Kidney epithelial cell (primary cell): ENCODE data around the gene VWA7. TPM values are rescaled to one million over a fixed set of nuclear protein-coding genes. Genes with fewer than 3 reads are reported as not detected.

Experiments
- DNase-seq: peaks from one replicate; pipeline ENCODE4 v3.0.0-alpha.2; 2010; ENCODE audit warnings: low read depth
- H3K27me3 ChIP-seq: 2 replicates; pipeline ENCODE4 v1.6.0; 2011; ENCODE audit warnings: low read length; ENCODE audit not compliant: control insufficient read depth, insufficient read depth
- H3K36me3 ChIP-seq: 2 replicates; pipeline ENCODE4 v1.5.1; 2011; ENCODE audit warnings: low read length; ENCODE audit not compliant: control insufficient read depth, insufficient read depth
- H3K4me3 ChIP-seq: 2 replicates; pipeline ENCODE4 v1.5.1; 2011; ENCODE audit warnings: low read depth, mild to moderate bottlenecking, control low read depth, low read length
- total RNA-seq: library from RNA; depleted of rRNA; stranded (reverse); fragments of >200 nt; gene quantifications from 2 replicates; pipeline ENCODE4 v1.2.3, GENCODE V29; 2015
- TF ChIP-seq, protein P1 (sequence below): IDR thresholded peaks from 2 replicates; pipeline ENCODE4 v1.5.1; 2011; ENCODE audit warnings: mild to moderate bottlenecking, moderate library complexity, low read length, control low read depth, inconsistent platforms; ENCODE audit not compliant: insufficient read depth, poor library complexity, severe bottlenecking

VWA7 gene
- total RNA-seq, 1 donor from 2014 or later = 3.1 TPM

DNA sequence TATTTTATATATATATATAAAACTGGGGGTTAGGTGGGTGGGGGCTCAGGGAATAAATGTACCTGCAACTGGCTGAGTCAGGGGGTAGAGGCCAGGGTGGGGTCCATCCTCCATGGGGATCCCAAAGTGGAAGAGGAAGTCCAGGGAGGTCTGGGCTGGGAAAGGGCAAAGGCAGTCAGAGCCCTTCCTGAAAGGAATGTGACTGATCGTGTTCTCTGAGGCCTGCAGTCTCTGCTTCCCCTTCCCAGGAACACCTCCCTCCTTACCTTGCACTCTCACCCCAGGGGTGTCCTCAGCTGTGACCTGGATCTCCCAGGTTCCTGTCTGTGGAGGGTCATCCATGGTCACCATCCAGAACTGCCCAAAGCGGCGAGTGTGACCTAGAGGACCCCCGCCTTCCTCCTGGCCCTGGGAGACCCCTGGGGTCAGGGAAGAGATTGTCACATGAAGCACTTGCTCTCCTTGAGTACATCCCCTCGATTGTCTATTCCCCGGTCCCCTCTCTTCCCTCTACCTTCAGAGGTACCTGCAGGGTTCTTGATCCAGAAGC is 10.0 kb downstream of the VWA7 start:
- Histone ChIP-seq H3K27me3 (no peaks in the 10 kb centered on the region), H3K4me3 (no peak overlapping the region), H3K36me3 (no peaks in the 10 kb centered on the region)
- TF ChIP-seq, protein P1, sequence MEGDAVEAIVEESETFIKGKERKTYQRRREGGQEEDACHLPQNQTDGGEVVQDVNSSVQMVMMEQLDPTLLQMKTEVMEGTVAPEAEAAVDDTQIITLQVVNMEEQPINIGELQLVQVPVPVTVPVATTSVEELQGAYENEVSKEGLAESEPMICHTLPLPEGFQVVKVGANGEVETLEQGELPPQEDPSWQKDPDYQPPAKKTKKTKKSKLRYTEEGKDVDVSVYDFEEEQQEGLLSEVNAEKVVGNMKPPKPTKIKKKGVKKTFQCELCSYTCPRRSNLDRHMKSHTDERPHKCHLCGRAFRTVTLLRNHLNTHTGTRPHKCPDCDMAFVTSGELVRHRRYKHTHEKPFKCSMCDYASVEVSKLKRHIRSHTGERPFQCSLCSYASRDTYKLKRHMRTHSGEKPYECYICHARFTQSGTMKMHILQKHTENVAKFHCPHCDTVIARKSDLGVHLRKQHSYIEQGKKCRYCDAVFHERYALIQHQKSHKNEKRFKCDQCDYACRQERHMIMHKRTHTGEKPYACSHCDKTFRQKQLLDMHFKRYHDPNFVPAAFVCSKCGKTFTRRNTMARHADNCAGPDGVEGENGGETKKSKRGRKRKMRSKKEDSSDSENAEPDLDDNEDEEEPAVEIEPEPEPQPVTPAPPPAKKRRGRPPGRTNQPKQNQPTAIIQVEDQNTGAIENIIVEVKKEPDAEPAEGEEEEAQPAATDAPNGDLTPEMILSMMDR = no peak
- no peak for DNase-seq

DNA sequence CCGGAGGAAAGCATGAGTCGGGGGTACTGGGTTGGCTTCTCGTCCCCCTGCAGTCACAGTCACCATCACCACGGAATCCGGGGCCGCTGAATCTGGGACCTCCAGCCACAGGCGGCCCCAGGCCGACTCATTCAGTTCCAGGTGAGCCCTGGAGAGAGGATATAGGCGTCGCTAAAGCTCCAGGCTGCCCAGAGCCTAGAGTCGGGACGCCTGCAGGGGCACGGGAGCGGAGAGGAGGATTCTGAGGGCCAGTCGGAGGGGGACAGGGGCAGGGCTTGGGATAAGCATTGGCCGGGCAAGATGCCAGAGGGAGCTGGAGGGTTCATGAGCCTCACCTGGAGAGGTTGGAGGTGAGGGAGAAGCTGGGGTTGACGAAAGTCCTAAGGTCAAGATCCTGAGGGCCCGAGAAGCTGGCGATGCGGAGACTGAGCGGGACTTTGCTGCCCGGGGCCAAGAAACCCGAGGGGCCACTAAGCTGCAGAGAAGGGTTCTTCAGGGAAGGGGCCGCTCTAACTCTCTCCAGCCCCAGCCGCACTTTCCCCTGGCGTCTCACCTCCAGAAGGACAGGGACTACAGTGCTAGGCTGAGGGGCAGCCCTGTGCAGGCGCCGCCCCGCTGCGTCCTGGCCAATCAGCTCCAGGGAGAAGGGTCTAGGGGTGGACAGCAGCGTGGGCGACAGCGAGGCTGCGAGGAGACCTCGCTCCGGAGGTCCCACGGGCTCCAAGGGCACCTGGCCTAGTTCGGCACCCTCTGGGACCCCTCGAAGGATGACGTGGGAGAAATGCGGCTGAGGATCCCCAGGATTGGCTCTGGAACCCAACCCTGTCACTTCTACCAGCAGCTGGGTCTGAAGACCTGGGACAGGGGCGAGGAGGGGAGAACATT is 11.0 kb downstream of the VWA7 start:
- H3K36me3 ChIP-seq = no peaks in the 10 kb centered on the region
- DNase-seq = no peak
- H3K27me3 ChIP-seq = no peaks in the 10 kb centered on the region
- TF ChIP-seq, protein P1 = no peak
- peak overlapping the region; percentile 14 for H3K4me3 ChIP-seq

DNA sequence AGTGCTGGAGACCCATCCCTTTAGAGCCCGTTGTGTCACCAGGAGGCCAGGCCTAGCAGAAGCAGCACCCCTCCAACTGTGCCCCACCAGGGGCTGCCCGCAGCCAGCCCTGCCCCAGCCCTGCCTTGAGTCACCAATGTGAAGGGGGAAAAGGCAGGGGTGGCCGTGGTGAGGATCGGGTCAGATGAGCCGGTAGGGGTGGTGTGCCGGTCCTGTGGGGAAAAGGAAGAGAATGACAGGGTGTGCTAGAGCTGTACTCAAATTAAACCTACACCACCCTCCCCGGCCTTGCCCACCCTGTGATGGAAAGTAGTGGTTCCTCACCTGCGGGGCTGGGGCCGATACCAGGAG is 11.6 kb downstream of the VWA7 start:
- Histone ChIP-seq H3K36me3 (no peaks in the 10 kb centered on the region), H3K27me3 (no peaks in the 10 kb centered on the region), H3K4me3 (no peak overlapping the region)
- TF ChIP-seq, protein P1 = no peak
- DNase-seq = no peak

DNA sequence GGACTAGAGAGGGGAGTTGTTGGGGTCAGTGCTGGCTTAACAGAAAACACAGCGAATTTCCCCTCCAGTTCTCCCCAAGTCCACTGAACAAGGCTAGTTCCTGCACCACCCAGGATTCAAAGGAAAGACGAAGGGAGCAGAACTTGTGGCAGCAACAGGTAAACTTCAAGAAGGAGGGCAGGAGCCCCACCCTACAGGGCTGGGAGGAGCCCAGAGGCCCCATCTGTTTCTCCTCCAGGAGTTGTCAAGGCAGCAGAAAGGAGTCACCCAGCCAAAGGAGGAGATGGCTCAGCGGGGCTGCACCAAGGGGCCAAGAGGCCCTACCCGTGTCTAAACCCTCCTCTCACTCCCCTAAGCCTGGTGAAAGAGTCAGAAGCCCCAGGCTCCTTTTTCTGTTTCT is 12.9 kb downstream of the VWA7 start:
- Histone ChIP-seq H3K4me3 (no peak overlapping the region), H3K36me3 (no peaks in the 10 kb centered on the region), H3K27me3 (no peaks in the 10 kb centered on the region)
- TF ChIP-seq, protein P1 = no peak
- DNase-seq = no peak

DNA sequence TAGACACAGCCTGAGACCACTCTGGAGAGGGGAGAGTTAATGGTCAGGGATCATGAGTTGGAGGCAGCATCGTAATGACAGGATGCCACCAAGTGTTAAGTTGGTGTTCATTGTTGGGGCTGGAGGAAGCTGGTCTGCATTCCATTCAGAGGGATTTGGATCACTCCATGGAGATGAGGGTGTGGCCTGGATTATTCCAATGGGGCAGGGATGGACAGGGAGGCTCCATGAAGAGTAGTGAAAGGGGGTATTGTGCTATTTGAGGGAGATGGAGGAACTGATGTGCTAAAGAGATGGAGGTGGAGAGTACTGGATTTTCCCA is 13.5 kb downstream of the VWA7 start:
- H3K27me3 ChIP-seq = no peaks in the 10 kb centered on the region
- DNase-seq = no peak
- H3K4me3 ChIP-seq = no peak overlapping the region
- no peaks in the 10 kb centered on the region for H3K36me3 ChIP-seq
- TF ChIP-seq, protein P1 = no peak
